ENCODE measurements around the gene NPHP4.

Gene NPHP4

GRCh38 chr1:5969168-5969567 lies 23.1 kb downstream of the NPHP4 start:
- no peak for DNase-seq

DNA sequence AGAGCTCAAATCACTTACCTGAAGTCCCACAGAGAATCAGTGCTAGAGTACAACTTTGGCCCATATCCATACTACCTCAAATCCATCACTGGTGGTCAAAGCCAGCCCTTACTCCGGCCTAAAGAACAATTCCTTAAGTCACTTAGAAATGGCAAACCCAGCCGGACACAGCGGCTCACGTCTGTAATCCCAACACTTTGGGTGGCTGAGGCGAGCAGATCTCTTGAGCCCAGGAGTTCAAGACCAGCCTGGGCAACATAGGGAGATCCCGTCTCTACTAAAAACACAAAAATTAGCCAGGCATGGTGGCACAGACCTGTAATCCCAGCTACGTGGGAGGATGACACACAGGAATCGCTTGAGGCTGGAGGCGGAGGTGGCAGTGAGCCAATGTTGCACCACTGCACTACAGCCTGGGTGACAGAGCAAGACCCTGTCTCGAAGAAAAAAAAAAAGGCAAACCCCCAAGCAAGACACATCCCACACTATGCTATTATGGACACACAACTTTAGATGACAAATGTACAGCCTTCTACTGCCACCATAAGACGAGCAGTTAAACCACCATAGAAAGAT lies 24.0 kb downstream of the NPHP4 start:
- DNase-seq, result no peak

- DNase-seq, result no peak
These were observed 24.7 kb downstream of the NPHP4 start for GRCh38 chr1:5967351-5968160.

DNA sequence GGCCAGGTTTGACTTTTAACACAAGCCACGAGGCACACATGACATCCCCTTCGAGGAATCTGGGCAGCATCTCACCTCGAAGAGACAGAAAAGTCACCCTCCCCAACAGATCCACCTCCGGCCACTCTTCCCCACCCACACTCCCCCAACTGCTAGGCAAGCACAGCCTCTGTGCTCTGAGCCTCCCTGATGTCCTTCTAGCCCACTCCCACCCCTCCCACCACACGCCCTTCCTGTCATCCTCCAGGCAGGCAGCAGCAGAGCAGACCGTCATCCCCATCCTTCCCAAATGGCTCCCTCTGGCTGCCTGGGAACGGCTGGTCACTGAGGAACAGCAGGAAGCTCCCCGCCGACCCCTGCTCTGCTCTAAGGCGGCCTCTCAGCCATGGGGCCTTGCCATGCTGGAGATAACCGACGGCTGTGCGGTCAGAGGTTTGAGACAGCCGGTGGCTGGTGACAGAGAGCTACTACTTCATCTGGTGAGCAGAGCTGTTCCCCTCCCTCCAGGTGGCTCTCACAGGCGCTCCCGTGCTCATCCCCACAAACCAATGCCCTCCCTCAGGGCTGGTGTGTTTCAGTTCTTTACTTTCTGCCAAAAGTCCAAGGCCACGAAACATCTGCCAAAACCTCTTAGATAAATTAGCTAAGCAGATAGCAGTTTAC lies 25.6 kb downstream of the NPHP4 start:
- no peak for DNase-seq

DNA sequence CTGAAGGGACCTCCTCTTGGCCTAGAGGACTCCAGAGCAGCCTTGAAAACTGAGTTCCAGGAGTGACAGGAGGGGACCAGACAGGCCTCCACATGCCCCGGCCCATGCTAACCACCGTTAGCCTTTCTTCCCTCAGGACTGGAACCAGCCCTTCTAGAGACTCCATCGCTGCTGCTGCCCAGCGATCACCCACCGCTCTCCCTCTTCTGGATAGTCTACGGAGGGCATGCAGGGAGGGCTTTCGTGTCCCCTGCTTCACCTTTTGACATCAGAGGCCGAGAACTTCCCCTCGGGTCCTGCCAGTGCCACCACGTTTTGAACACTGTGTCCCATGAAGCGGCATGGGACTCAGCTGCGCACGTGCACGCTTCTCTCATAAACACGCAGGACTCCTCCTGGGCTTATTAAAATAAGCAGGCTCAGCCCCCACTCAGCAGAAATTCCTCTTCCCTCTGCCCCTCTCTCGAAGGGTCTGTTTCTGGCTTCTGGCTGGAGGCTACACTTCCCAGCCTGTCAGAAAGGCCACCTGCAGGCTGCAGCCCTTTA lies 26.6 kb downstream of the NPHP4 start:
- no peak for DNase-seq

- no peak for DNase-seq
These were observed 29.7 kb downstream of the NPHP4 start for GRCh38 chr1:5962265-5963105.

- DNase-seq, result no peak
These were observed 30.6 kb downstream of the NPHP4 start for GRCh38 chr1:5961601-5962000.

- DNase-seq, result no peak
These were observed 31.9 kb downstream of the NPHP4 start for GRCh38 chr1:5960336-5960735.

- DNase-seq, result no peak
These were observed 32.5 kb downstream of the NPHP4 start for GRCh38 chr1:5959667-5960230.

GRCh38 chr1:5959087-5959486 lies 33.1 kb downstream of the NPHP4 start:
- DNase-seq, result no peak

GRCh38 chr1:5956022-5956830 lies 36.0 kb downstream of the NPHP4 start:
- DNase-seq, result no peak

GRCh38 chr1:5955479-5955977 lies 36.7 kb downstream of the NPHP4 start:
- no peak for DNase-seq

GRCh38 chr1:5954964-5955363 lies 37.3 kb downstream of the NPHP4 start:
- DNase-seq, result no peak

GRCh38 chr1:5953386-5953785 lies 38.8 kb downstream of the NPHP4 start:
- DNase-seq, result no peak

- no peak for DNase-seq
These were observed 40.3 kb downstream of the NPHP4 start for GRCh38 chr1:5951846-5952410.

DNA sequence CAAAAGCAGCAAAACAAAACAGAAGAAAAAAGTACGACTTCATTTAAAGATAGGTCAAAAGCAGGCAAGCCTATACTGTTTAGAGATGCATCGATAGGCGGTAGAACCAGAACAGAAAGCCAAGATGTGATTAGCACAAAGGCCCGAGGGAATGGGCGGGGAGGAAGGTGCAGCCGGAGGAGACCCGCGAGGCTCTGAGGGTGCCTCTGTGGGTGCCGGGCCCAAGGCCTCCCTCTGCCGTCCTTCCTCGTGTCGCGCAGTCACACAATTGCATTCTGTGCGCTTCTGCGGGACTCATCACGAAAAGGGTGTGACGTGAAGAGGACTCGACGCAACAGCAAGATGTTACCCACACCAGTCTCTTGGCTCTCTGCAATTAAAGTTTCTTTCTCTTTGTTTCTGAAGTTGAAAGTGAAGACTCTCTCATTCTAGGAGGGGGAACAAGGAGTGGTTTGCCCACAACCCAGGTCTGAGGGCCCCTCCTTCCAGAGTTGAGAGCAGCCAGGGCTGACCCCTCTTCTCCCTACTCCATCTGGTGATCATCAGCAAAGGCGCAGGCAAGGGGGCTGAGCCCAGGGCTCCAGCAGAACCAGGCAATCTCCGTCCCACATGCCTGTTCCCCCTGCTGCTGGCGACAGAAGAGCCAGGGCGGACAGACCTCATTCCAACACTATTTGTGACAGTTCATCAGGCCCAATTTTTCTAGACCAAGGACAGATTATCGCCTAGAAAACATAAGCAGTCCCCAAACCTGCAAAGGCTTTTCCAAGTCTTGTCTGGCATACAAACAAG lies 41.0 kb downstream of the NPHP4 start:
- no peak for DNase-seq

GRCh38 chr1:5950201-5950895 lies 41.9 kb downstream of the NPHP4 start:
- no peak for DNase-seq

GRCh38 chr1:5949761-5950100 lies 42.5 kb downstream of the NPHP4 start:
- no peak for DNase-seq

DNA sequence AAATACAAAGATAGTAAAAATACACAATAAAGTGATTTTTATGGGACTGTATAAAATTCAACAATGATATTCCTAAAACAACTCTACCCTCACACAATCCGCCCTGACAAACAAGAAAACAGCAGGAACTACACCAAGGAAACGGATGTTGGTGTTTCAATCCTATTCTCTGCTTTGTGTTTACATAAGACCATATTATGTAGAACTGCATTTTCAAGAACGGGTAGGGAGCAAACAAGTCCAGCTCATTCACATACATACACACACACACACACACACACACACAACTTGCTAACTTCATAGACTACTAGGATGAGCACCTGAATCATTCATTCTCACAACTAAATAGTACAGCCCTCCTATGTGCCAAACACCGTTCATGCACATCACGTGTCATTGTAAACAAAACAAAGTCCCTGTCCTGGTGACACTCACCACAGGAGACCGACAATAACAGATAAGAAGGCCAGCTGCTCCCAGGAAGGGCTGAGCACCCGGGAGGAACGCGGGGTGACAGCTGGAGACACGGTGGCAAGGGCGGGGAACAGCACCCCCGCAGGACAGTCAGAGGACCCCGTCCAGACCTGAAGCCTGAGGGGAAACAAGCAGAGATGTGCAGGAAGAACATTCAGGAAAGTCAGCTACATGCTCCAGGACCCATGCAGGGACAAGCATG lies 43.0 kb downstream of the NPHP4 start:
- DNase-seq, result no peak

Data from SW 1271 (cell line).